GM12865 (cell line): ENCODE measurements around the gene ATXN7.

Experiments used
- DNase-seq: peaks from one replicate; pipeline ENCODE4 v3.0.0; 2010; ENCODE audit warnings: low read depth
- H3K4me3 ChIP-seq: 2 replicates; pipeline ENCODE4 v1.5.1; 2011; ENCODE audit warnings: mild to moderate bottlenecking, low read depth, low read length, control low read depth
- CTCF ChIP-seq: IDR thresholded peaks from 2 replicates; pipeline ENCODE4 v1.5.1; 2011; ENCODE audit warnings: low read length, control low read depth, low read depth, inconsistent platforms; ENCODE audit not compliant: insufficient read depth; ENCODE audit errors: missing control alignments

ATXN7 gene

GRCh38 chr3:63910891-63911290, 47.2 kb downstream of the ATXN7 start:
- no peak for TF ChIP-seq CTCF
- DNase-seq, result peak; percentile 56
- H3K4me3 ChIP-seq, result peak overlapping the region; percentile 91

- DNase-seq, result no peak
- no peak for TF ChIP-seq CTCF
- H3K4me3 ChIP-seq, result peak overlapping the region; percentile 91
Measured at GRCh38 chr3:63911509-63911872, 47.8 kb downstream of the ATXN7 start.

GRCh38 chr3:63911873-63912767, 48.5 kb downstream of the ATXN7 start, which contains the start of gene SCAANT1:
SCAANT1 (minus strand) TSS chr3:63912383.
- TF ChIP-seq CTCF, result no peak
- peak; percentile 92 for DNase-seq
- peak within 1 kb of the TSS; percentile 91 for H3K4me3 ChIP-seq

- peak; percentile 57 for DNase-seq
- TF ChIP-seq CTCF, result no peak
- H3K4me3 ChIP-seq, result peak overlapping the region; percentile 45
Measured at GRCh38 chr3:63912768-63913588, 49.3 kb downstream of the ATXN7 start.

GRCh38 chr3:63914312-63914711, 50.6 kb downstream of the ATXN7 start:
- TF ChIP-seq CTCF, result no peak
- H3K4me3 ChIP-seq, result no peak overlapping the region
- no peak for DNase-seq

GRCh38 chr3:63918321-63918720, 54.7 kb downstream of the ATXN7 start:
- DNase-seq, result no peak

More at GRCh38 chr3:63918321-63918720, 54.7 kb downstream of the ATXN7 start:
- no peak overlapping the region for H3K4me3 ChIP-seq
- no peak for TF ChIP-seq CTCF
